ENCODE results near the gene GPR39.
A peak's percentile ranks its signal among the peaks of the same experiment; 100 is the strongest.

GPR39 gene

DNA sequence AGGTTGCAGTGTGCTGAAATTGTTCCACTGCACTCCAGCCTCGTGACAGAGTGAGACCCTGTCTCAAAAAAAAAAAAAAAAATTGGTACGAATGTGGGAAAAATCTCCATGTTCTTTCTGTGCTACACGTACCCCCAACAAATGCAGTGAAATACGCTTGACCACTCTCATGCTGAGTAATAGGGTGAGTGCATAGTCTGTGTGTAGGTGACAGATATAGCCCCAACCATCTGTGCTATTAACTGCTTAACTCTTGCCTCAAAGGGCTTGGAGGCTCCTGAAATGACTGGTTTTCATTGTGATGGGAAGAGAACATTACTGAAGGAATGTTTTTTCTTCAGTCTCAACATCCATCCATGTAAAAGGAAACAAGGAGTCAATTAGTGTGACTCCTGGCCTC lies 237.7 kb downstream of the GPR39 start:
- Histone ChIP-seq H3K36me3 (ENCODE audit: control insufficient read depth in 2 of 2, insufficient read depth in 2 of 2, low read length in 2 of 2) (no peaks in the 10 kb centered on the region), H3K9ac (ENCODE audit: low read length in 2 of 2) (no peak overlapping the region)

DNA sequence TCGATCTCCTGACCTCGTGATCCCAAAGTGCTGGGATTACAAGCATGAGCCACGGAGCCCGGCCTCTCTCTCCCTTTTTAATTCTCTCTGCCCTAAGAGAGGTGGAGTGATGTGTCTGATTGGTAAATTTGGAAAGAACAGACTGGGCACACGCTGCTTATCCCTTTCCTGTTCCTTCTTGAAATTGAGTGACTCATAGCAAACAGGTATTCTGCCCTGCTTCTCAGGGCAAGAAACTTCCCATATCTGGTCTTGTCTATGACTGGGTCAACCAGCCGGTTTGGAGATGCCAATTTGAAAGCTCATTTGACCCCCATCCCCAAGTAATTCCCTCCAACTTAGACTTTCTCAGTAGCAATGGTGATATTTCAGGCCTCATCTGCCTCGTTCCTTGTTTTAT lies 238.4 kb downstream of the GPR39 start:
- Histone ChIP-seq H3K4me1 (ENCODE audit: control insufficient read depth, insufficient read depth, low read length) (no peaks in the 10 kb centered on the region), H3K27me3 (ENCODE audit: control insufficient read depth in 1 of 2, insufficient read depth in 2 of 2, low read length in 2 of 2) (peaks cover 0 to 5% of the 10 kb centered on the region in 2 donors), H3K27ac (ENCODE audit: low read length) (no peak overlapping the region), H3K9ac (ENCODE audit: low read length in 2 of 2) (no peak overlapping the region), H3K4me3 (ENCODE audit: low read length in 2 of 2) (no peak overlapping the region), H3K36me3 (ENCODE audit: control insufficient read depth in 2 of 2, insufficient read depth in 2 of 2, low read length in 2 of 2) (no peaks in the 10 kb centered on the region), H3K9me3 (ENCODE audit: control insufficient read depth in 2 of 2, low read length in 2 of 2) (no peaks in the 10 kb centered on the region)

More for the DNA sequence above, 237.7 kb downstream of the GPR39 start:
- H3K27ac ChIP-seq (ENCODE audit: low read length), result no peak overlapping the region
- H3K9me3 ChIP-seq (ENCODE audit: control insufficient read depth in 2 of 2, low read length in 2 of 2), result no peaks in the 10 kb centered on the region
- peaks cover 0 to 3% of the 10 kb centered on the region in 2 donors for H3K27me3 ChIP-seq (ENCODE audit: control insufficient read depth in 1 of 2, insufficient read depth in 2 of 2, low read length in 2 of 2)
- H3K4me1 ChIP-seq (ENCODE audit: control insufficient read depth, insufficient read depth, low read length), result no peaks in the 10 kb centered on the region
- no peak overlapping the region for H3K4me3 ChIP-seq (ENCODE audit: low read length in 2 of 2)

- no peak overlapping the region for H3K4me3 ChIP-seq (ENCODE audit: low read length in 2 of 2)
- H3K9ac ChIP-seq (ENCODE audit: low read length in 2 of 2), result no peak overlapping the region
- H3K27ac ChIP-seq (ENCODE audit: low read length), result no peak overlapping the region
- no peaks in the 10 kb centered on the region for H3K36me3 ChIP-seq (ENCODE audit: control insufficient read depth in 2 of 2, insufficient read depth in 2 of 2, low read length in 2 of 2)
- no peaks in the 10 kb centered on the region for H3K9me3 ChIP-seq (ENCODE audit: control insufficient read depth in 2 of 2, low read length in 2 of 2)
- no peaks in the 10 kb centered on the region for H3K4me1 ChIP-seq (ENCODE audit: control insufficient read depth, insufficient read depth, low read length)
- peaks cover 0 to 5% of the 10 kb centered on the region in 2 donors for H3K27me3 ChIP-seq (ENCODE audit: control insufficient read depth in 1 of 2, insufficient read depth in 2 of 2, low read length in 2 of 2)
These were observed 239.8 kb downstream of the GPR39 start for GRCh38 chr2:132656266-132656975.

DNA sequence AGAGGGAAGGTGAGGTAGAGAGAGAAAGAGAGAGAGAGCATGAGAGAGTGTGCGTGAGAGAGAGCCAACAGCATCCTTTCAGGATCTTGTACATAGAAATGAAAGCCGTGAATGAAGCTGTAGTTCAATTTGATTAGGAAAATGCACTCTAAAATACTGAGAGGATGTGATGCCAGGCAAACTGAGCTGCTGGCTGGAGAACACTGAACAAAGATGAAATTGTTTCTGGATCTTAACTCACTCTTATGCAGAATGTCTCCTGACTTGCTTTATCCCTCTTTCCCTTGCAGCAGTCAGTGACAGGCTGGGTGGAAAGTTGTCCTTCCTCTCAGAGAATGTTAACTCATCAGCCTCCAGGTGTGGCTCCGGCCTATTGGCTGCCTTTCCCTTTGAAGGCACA lies 242.7 kb downstream of the GPR39 start:
- Histone ChIP-seq H3K27ac (ENCODE audit: low read length) (no peak overlapping the region), H3K9me3 (ENCODE audit: control insufficient read depth in 2 of 2, low read length in 2 of 2) (no peaks in the 10 kb centered on the region), H3K9ac (ENCODE audit: low read length in 2 of 2) (no peak overlapping the region), H3K27me3 (ENCODE audit: control insufficient read depth in 1 of 2, insufficient read depth in 2 of 2, low read length in 2 of 2) (peaks cover 0 to 5% of the 10 kb centered on the region in 2 donors), H3K4me1 (ENCODE audit: control insufficient read depth, insufficient read depth, low read length) (no peaks in the 10 kb centered on the region), H3K36me3 (ENCODE audit: control insufficient read depth in 2 of 2, insufficient read depth in 2 of 2, low read length in 2 of 2) (no peaks in the 10 kb centered on the region), H3K4me3 (ENCODE audit: low read length in 2 of 2) (no peak overlapping the region)

DNA sequence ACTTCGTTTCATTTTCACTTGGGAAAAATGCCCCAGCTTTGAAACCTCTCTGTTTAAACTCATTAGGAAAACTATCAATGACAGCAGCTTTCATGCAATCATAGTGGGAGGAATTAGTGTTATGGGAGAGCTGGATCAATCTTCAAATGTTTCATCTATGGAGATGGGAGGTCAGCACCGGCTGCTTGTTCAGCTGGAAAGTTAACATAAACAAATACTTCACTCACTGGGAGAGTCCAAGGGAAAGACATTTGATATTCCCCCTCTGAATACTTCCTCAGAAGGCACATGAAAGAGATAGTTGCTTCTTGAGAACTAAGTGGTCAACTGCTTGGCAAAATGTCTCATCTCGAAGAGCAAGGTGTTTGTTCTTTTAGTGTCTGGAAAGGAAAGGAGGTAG lies 246.1 kb downstream of the GPR39 start:
- H3K9me3 ChIP-seq (ENCODE audit: control insufficient read depth in 2 of 2, low read length in 2 of 2), result no peaks in the 10 kb centered on the region
- no peak overlapping the region for H3K27ac ChIP-seq (ENCODE audit: low read length)
- H3K4me1 ChIP-seq (ENCODE audit: control insufficient read depth, insufficient read depth, low read length), result no peaks in the 10 kb centered on the region
- H3K9ac ChIP-seq (ENCODE audit: low read length in 2 of 2), result no peak overlapping the region
- no peaks in the 10 kb centered on the region for H3K36me3 ChIP-seq (ENCODE audit: control insufficient read depth in 2 of 2, insufficient read depth in 2 of 2, low read length in 2 of 2)
- peaks cover 0 to 12% of the 10 kb centered on the region in 2 donors for H3K27me3 ChIP-seq (ENCODE audit: control insufficient read depth in 1 of 2, insufficient read depth in 2 of 2, low read length in 2 of 2)
- H3K4me3 ChIP-seq (ENCODE audit: low read length in 2 of 2), result no peak overlapping the region

DNA sequence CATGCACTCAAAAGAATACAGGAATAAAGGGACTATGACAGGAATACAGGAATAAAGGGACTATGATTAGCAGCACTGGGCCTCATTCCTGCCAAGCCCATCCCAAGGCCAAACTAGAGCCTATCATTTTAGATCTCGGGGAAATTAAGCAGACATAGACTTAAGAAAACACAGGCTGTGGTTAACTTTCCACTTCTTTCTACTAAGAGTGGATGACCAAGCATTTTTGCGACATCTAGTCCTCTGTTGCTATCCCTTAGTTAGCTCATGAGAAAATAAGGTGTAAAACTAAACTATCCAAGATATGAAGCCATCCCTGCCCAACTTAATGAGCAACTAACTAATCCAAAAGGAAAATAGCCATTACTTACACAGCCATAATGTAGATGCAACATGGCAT lies 247.5 kb downstream of the GPR39 start:
- H3K4me3 ChIP-seq (ENCODE audit: low read length in 2 of 2), result no peak overlapping the region
- H3K9ac ChIP-seq (ENCODE audit: low read length in 2 of 2), result no peak overlapping the region
- H3K4me1 ChIP-seq (ENCODE audit: control insufficient read depth, insufficient read depth, low read length), result peaks cover 2% of the 10 kb centered on the region
- H3K36me3 ChIP-seq (ENCODE audit: control insufficient read depth in 2 of 2, insufficient read depth in 2 of 2, low read length in 2 of 2), result no peaks in the 10 kb centered on the region
- no peak overlapping the region for H3K27ac ChIP-seq (ENCODE audit: low read length)
- no peaks in the 10 kb centered on the region for H3K9me3 ChIP-seq (ENCODE audit: control insufficient read depth in 2 of 2, low read length in 2 of 2)
- peaks cover 11 to 23% of the 10 kb centered on the region in 2 donors for H3K27me3 ChIP-seq (ENCODE audit: control insufficient read depth in 1 of 2, insufficient read depth in 2 of 2, low read length in 2 of 2)

GRCh38 chr2:132665401-132666140 lies 249.0 kb downstream of the GPR39 start:
- H3K9me3 ChIP-seq (ENCODE audit: control insufficient read depth in 2 of 2, low read length in 2 of 2), result no peaks in the 10 kb centered on the region
- no peak overlapping the region for H3K9ac ChIP-seq (ENCODE audit: low read length in 2 of 2)
- H3K4me1 ChIP-seq (ENCODE audit: control insufficient read depth, insufficient read depth, low read length), result peaks cover 15% of the 10 kb centered on the region
- no peak overlapping the region for H3K27ac ChIP-seq (ENCODE audit: low read length)
- no peaks in the 10 kb centered on the region for H3K36me3 ChIP-seq (ENCODE audit: control insufficient read depth in 2 of 2, insufficient read depth in 2 of 2, low read length in 2 of 2)
- no peak overlapping the region for H3K4me3 ChIP-seq (ENCODE audit: low read length in 2 of 2)
- peaks cover 21 to 23% of the 10 kb centered on the region in 2 donors for H3K27me3 ChIP-seq (ENCODE audit: control insufficient read depth in 1 of 2, insufficient read depth in 2 of 2, low read length in 2 of 2)

DNA sequence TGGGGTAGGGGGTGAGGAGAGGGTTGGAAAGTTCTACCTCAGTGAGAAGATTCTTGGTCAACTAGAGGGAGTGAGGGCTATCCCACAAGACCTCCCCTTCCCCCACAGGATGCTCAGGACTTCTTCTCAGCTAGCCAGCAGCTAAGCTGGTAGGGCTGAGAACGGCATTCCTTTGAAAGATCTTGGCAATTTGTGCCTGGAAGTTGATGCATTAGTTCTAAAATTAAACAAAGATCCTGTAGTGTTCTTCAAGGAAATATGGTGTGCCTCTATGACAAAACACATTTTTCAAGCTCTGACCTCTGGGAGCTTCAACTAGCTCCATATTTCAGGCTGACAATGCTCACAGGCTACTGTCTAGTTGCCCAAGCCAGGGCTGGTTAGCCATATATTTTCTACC lies 251.1 kb downstream of the GPR39 start:
- Histone ChIP-seq H3K9ac (ENCODE audit: low read length in 2 of 2) (no peak overlapping the region), H3K9me3 (ENCODE audit: control insufficient read depth in 2 of 2, low read length in 2 of 2) (no peaks in the 10 kb centered on the region), H3K36me3 (ENCODE audit: control insufficient read depth in 2 of 2, insufficient read depth in 2 of 2, low read length in 2 of 2) (no peaks in the 10 kb centered on the region), H3K4me3 (ENCODE audit: low read length in 2 of 2) (no peak overlapping the region), H3K4me1 (ENCODE audit: control insufficient read depth, insufficient read depth, low read length) (peaks cover 22% of the 10 kb centered on the region), H3K27me3 (ENCODE audit: control insufficient read depth in 1 of 2, insufficient read depth in 2 of 2, low read length in 2 of 2) (peaks cover 27 to 32% of the 10 kb centered on the region in 2 donors), H3K27ac (ENCODE audit: low read length) (no peak overlapping the region)

DNA sequence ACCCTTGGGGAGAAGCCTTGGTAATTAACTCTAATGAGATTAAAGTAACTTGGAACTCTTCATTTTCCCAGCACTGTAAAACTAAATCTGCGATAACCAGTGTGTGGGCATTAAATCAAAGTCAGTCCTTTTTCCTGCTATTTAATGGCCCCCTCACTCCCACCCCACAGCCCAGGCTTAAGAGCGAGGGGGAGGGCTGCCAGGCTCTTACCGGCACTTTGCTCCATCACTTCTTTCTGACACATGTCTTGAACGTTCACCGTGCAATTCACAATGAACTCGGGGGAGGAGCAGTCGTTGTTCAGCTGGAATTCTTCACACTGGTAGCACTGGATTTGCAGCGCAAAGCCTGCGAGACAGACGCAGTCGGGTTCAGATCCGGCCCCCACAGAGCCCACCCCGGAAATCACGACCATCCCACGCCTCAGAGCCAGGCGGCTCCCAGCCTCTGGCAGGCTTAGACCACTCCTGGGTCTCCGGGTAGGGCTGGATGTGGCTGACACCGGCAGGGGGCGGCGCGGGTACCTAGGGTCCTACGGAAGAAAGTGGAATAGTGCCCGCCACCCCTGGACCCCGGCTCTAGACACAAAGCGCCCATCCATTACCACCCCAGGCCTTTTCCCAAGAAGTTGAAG lies 251.7 kb downstream of the GPR39 start:
- Histone ChIP-seq H3K9me3 (ENCODE audit: control insufficient read depth in 2 of 2, low read length in 2 of 2) (no peaks in the 10 kb centered on the region), H3K27me3 (ENCODE audit: control insufficient read depth in 1 of 2, insufficient read depth in 2 of 2, low read length in 2 of 2) (peaks cover 27 to 32% of the 10 kb centered on the region in 2 donors), H3K27ac (ENCODE audit: low read length) (no peak overlapping the region), H3K36me3 (ENCODE audit: control insufficient read depth in 2 of 2, insufficient read depth in 2 of 2, low read length in 2 of 2) (no peaks in the 10 kb centered on the region), H3K9ac (ENCODE audit: low read length in 2 of 2) (no peak overlapping the region), H3K4me3 (ENCODE audit: low read length in 2 of 2) (peak overlapping the region in 1 of 2 donors; percentile 76), H3K4me1 (ENCODE audit: control insufficient read depth, insufficient read depth, low read length) (peaks cover 22% of the 10 kb centered on the region)

DNA sequence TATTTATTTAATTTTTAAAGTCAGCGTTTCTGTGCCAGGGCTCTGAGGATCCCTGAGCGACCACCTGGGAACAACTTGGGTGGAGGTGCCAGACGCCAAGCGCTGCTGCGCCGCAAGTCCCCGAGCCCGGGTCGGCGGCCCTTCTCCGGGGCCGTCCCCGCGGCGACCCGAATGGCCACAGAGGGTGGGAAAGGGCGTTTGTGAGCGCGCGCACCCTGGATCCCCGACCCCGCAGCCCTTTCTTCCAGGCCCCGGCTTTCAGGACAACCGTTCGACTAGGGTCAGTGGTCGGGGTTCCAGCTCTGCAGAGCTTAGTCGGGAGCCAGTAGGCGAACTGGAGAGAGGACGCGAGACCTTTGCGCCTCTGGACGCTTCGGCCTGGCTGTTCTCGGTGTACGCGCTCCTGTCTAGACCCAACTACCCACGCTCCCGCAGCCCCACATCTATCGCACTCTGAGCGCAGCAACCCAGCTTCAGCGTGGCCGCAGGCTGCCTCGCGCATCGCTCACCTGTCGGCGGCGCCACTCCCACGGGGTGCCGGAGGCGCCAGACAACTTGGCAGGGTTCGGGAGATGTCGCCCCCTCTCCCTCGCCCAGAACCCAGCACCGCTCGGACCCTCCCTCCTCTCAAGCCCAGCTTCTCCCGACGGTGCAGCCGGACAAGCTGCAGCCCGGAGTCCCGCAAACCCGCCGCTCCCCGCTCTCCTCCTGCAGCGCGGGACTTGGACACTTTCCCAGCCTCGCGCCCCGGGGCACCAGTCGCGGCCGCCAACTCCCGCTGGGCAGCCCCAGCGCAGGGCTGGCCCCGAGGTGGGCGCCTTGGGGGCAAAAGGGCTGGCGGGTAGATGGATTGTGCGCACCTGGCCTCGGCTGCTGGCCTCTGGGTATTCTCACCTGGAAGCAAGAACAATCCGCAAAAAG lies 252.6 kb downstream of the GPR39 start:
- Histone ChIP-seq H3K9ac (ENCODE audit: low read length in 2 of 2) (no peak overlapping the region), H3K27ac (ENCODE audit: low read length) (no peak overlapping the region), H3K36me3 (ENCODE audit: control insufficient read depth in 2 of 2, insufficient read depth in 2 of 2, low read length in 2 of 2) (no peaks in the 10 kb centered on the region), H3K27me3 (ENCODE audit: control insufficient read depth in 1 of 2, insufficient read depth in 2 of 2, low read length in 2 of 2) (peaks cover 27 to 32% of the 10 kb centered on the region in 2 donors), H3K4me3 (ENCODE audit: low read length in 2 of 2) (peak overlapping the region; percentile 73 to 76), H3K4me1 (ENCODE audit: control insufficient read depth, insufficient read depth, low read length) (peaks cover 22% of the 10 kb centered on the region), H3K9me3 (ENCODE audit: control insufficient read depth in 2 of 2, low read length in 2 of 2) (no peaks in the 10 kb centered on the region)
